GM18505 (cell line): ENCODE data around the gene SULF2.
"Not testable (repeated sequence)": the region's sequence is repeated elsewhere in the genome, so short reads cannot be mapped to it uniquely, and the experiment has no call there.

Experiments
- ATAC-seq: cut with Tn5 transposase; IDR thresholded peaks from one replicate; pipeline ENCODE4 v1.9.1; 2021; ENCODE audit not compliant: unreplicated experiment
- POLR2A ChIP-seq: IDR thresholded peaks from 4 replicates; pipeline ENCODE4 v1.6.1; 2011; ENCODE audit warnings: borderline replicate concordance; ENCODE audit not compliant: insufficient read depth, insufficient read length; ENCODE audit errors: extremely low read depth

Gene SULF2

GRCh38 chr20:47796971-47797370 is 11.7 kb upstream of the SULF2 start:
- no peak for ATAC-seq
- TF ChIP-seq POLR2A, result no peak

GRCh38 chr20:47795214-47795907 is 10.1 kb upstream of the SULF2 start:
- no peak for TF ChIP-seq POLR2A
- ATAC-seq, result no peak

GRCh38 chr20:47794264-47794663 is 9.0 kb upstream of the SULF2 start:
- not testable (repeated sequence) for ATAC-seq

DNA sequence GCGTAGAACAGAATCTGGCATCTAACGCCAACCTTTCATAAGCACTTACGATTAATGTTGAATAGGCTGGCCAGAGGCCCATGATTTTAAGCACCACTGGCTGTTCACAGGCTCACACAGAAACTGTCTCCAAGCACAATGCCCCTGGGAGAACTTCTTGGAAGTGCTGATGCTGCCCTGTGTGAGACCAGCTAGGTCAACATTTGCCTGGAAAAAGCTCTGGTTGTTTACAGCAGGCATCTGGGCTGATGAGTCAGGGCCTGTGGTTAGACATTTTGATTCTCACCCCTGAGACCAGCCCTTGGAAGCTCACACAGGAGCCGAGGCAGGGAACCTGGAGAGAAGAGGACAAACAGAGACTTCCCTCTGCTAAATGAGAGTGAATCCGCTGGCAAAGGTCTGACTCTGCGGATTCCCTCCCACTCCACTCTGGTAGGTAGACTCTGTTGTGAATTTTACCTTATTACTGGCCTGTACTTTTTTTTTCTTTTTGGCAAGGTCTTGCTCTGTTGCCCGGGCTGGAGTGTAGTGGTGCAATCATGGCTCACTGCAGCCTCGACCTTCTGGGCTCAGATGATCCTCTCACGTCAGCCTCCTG is 6.8 kb upstream of the SULF2 start:
- no peak for ATAC-seq
- no peak for TF ChIP-seq POLR2A

DNA sequence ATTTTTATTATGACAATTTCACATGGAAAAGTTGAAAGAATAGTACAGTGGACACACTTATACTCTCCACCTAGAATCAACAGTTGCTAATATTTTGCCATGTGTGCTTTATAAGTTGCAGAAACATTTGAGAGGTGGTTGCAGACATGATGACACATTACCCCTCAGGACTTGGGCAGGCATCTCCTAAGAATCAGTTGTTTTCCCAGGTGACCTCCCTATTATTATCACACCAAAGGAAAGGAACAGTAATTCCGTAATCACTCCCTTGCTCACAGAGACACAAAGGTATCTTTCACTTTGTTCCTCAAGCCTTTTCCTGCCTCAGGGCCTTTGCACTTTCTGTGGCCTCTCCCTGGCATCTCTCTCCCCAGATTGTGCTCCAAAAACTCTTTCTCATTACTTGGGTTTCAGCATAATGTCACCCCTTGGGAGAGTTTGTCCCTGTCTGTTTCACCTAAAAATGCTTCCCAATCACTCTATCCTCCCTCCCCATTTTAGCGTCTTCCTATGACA is 5.9 kb upstream of the SULF2 start:
- no peak for TF ChIP-seq POLR2A
- no peak for ATAC-seq

GRCh38 chr20:47790580-47790965 is 5.3 kb upstream of the SULF2 start:
- ATAC-seq, result no peak
- TF ChIP-seq POLR2A, result no peak

- no peak for ATAC-seq
- no peak for TF ChIP-seq POLR2A
Observed at GRCh38 chr20:47789764-47790579, 4.7 kb upstream of the SULF2 start.

- no peak for TF ChIP-seq POLR2A
- ATAC-seq, result no peak
Observed at GRCh38 chr20:47789081-47789763, 3.9 kb upstream of the SULF2 start.

DNA sequence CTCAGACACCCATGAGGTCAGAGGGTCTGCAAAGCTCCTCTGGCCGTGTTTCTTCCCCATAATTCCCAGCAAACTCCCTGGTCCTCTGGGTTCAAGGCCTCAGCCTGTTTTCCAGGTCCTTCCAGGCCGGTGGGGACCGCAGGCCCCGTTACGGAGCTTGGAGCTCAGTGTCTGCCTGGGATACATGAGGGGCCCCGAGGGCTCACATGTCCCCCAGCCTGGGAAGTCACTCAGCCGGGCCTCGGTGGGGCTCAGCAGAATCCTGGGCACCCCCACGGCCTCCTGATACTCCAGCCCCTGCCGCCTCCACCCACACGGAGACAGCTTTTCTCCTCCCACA is 3.4 kb upstream of the SULF2 start:
- TF ChIP-seq POLR2A, result no peak
- ATAC-seq, result no peak

GRCh38 chr20:47786765-47787107 is 1.5 kb upstream of the SULF2 start:
- no peak for TF ChIP-seq POLR2A
- ATAC-seq, result no peak

- no peak for ATAC-seq
- no peak for TF ChIP-seq POLR2A
Observed at GRCh38 chr20:47785854-47786764, 828 bp upstream of the SULF2 start.

GRCh38 chr20:47784599-47785310 is 526 bp downstream of the SULF2 start:
- ATAC-seq, result no peak
- no peak for TF ChIP-seq POLR2A
